H7 (cell line): Measurements from ENCODE around the gene SPTB. TPM values are rescaled to one million over a fixed set of nuclear protein-coding genes. Genes with fewer than 3 reads are reported as not detected.

Source experiments
- DNase-seq: peaks from one replicate; pipeline ENCODE4 v3.0.0; 2012
- H3K27me3 ChIP-seq: 2 replicates; pipeline ENCODE4 v1.6.0; 2011; ENCODE audit warnings: mild to moderate bottlenecking, low read length; ENCODE audit not compliant: control insufficient read depth, insufficient read depth
- H3K36me3 ChIP-seq: replicated peaks from 2 replicates; pipeline ENCODE4 v1.5.1; 2011; ENCODE audit warnings: low read length; ENCODE audit not compliant: control insufficient read depth, insufficient read depth
- H3K4me3 ChIP-seq: 2 replicates; pipeline ENCODE4 v1.5.1; 2011; ENCODE audit warnings: low read depth, mild to moderate bottlenecking, control low read depth, low read length, moderate library complexity; ENCODE audit not compliant: insufficient read depth
- total RNA-seq: library from RNA; depleted of rRNA; stranded (reverse); fragments of >200 nt; shearing (Covaris generic); gene quantifications from 2 replicates; pipeline ENCODE4 v1.2.3, GENCODE V29; 2014

SPTB gene
- total RNA-seq, 1 experiment from 2014 or later, result 0.17 TPM

DNA sequence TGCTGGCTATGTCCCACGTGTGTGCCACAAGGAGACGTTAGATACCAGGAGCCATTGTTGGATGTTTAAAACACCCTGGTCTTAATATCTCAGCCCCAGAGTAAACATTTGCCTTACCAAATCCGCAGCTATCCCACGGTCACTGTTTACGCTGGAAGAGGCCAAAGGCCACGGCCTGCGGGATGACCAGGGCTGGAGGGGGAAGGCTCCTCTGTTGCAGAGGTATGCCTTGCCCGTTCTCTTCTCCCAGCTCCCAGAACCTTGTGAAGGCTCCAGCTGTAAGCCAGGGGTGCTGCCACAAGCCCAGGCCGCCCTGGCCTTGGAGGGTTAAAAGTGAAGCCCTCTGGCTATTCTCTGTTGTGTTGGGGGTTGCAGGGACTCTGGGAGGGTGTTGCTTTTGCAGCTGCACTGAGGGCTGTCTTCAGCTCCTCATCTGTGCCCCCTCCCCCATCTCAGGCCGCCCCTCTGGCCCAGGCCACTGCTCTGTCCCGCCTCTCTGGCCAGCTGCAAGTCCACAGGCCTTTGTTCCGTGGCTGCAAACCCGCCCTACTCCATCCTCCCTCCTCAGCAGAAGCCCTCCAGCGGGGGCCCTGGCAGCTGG is 173.0 kb downstream of the SPTB start:
- peak; percentile 84 for DNase-seq
- H3K27me3 ChIP-seq, result peaks cover 2% of the 10 kb centered on the region; the same call in 1 of the 2 replicates
- H3K4me3 ChIP-seq, result no peak overlapping the region
- H3K36me3 ChIP-seq, result peaks cover 4% of the 10 kb centered on the region

DNA sequence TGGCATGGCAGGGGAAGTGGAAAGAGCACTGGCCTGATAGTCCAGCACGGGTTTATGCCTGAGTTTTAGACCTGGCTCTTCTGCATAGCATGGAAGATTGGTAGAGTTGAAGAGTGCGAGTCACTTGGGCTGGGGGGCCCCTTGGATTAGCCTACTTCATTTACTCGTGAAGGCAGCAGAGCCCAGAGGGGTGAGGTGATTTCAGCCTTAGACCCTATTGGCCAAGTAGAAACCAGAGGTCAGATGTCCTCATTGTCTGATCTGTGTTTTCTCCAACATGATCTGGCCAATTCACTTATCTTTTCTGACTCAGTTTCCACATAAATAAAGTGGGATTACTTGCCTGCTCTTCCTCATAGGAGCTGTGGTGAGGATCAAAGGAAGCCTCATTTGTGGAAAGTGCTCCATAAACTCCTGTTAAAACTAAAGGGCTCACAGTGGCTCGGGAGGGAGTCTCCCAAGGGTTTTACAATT is 173.6 kb downstream of the SPTB start:
- peak; percentile 35 for DNase-seq
- Histone ChIP-seq H3K27me3 (peaks cover 2% of the 10 kb centered on the region; the same call in 1 of the 2 replicates), H3K4me3 (peak overlapping the region; percentile 87; the same call in 1 of the 2 replicates), H3K36me3 (peaks cover 4% of the 10 kb centered on the region)

DNA sequence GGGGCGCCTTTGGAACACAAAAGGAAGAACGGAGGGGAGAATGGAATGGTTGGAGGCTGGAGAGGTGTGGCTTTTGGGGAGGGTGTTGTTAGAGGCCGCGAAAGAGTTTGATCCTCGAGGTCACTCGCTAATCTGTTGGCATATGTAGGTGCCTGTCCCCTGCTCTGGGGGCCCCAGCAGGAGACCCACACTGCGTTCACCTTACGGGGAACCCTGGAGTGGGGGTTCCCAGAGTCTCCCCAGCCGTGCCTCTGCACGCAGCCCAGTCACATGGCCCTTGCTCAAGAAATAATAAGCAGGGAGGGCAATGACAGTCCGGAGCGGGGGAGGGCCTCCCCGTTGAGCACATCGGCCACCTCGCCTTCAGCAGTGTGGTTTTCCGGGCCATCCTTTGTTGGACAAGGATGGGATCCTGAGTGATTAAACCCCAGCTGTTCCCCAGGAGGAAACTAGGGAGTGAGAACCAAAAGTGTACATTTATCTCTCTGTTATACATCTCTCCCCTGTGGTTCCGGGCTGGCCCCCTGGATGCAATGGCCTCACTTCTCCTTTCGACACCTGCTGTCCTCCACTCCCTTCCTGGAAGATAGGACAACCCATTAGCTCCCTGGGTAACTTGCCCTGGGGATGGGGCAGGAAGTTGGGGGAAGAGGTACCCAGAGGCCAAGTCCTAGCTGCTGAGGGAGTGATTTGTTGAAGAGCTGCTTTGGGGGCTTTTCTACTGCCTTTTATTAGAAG is 174.2 kb downstream of the SPTB start:
- peak; percentile 56 for DNase-seq
- Histone ChIP-seq H3K36me3 (peaks cover 4% of the 10 kb centered on the region), H3K27me3 (peaks cover 2% of the 10 kb centered on the region; the same call in 1 of the 2 replicates), H3K4me3 (peak overlapping the region; percentile 87)

DNA sequence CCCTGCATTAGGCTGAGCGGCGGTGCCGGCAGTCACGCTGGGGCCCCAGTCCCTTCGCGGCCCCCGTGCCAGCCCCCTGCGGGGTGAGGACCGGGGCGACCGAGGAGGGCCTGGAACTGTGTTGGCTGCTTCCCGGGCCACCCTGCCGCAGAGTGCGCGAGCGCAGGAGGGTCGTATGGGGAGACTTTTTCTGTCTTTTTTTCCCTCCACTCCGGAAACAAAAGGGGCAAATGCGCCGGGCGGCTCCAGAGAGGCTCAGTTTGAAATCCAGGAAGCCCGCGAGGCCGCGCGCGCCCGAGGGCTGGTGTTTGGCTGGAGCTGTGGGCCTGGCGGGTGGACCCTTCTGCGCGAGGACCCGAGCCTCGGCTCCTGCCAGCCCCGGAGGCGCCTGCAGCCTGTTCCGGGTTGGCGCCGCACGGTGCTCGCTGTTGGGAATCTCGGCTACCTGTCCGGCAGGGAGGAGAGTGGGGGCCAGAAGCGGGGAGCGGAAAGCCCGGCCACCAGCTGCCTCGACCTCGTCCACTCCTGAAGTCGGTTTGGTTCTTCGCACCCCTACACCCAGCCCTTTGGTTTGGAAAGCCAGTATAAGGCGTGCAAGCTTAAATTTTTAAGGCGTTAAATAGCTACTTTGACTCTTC is 174.8 kb downstream of the SPTB start:
- DNase-seq, result peak; percentile 69
- Histone ChIP-seq H3K4me3 (peak overlapping the region; percentile 87), H3K36me3 (peaks cover under 1% of the 10 kb centered on the region), H3K27me3 (peaks cover 2% of the 10 kb centered on the region; the same call in 1 of the 2 replicates)

DNA sequence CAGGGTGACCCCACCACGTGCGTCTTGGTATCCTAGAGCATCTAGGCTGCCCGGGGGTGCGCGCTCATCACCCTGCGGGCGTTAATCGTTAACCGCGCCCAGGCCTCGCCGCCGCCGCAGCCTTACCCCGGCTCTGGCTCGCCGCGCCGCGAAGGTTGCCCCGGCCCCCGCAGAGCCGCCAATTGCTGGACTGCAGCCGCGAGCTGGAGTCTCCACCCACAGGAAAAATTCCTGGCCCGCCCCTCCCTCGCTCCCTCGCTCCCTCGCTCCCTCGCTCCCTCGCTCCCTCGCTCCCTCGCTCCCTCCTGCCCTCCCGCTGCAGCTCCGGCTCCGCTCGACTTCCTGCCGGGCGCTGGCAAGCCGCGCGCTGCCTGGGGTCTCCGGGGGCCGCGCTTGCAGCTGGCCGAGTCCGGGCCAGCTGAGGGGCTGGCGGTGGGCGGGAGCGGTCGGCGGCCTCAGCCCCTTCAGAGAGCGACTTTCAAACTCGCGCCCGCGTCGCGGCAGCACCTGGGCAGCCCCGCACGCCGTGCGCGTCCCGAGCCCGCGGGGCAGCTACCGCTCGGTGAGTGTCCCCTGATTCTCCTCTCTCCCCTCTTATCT is 175.5 kb downstream of the SPTB start, which contains the start of gene PLEKHG3:
TSS of gene PLEKHG3 (plus strand) at position 282 of the 600 bp plus-strand sequence. CDS start 23,208 bp downstream, outside the sequence.
- no peaks in the 10 kb centered on the region for H3K36me3 ChIP-seq
- DNase-seq, result peak; percentile 91
- peaks cover 2% of the 10 kb centered on the region; the same call in 1 of the 2 replicates for H3K27me3 ChIP-seq
- H3K4me3 ChIP-seq, result peak within 1 kb of the TSS; percentile 87

DNA sequence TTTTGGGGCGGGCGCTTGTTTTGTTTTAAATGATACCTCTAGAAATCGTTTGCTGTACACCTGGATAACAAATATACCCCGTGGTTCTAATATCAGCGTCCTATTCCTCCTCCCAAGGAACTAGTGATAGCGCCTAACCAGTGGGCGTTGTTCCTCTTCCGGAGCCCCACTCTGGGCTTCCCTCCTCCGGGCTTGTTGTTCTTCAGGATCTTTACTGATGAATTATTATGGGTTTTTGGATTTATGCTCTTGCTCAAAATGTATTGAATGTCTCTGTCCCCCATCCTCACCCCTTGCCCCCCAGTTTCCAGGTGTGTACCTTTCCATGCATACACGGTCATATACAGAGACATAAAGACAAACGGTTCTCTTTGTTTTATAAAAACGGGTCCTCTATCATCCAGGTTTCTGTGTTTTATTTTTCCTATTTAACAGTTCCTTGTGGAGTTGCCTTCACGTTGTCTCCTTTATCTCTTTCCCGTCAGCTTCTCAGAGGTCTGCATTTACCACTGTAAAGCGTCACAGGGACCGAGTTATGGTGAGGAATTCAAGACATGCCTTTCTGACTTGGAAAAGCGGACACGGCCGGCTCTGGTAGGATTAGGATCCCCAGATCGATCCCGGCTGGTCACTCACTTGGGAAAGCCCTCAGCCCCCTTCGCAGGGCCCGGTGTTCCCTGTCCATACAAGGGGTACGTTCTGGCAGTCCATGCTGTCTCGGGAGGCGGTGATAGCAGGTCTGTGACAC is 176.1 kb downstream of the SPTB start:
- Histone ChIP-seq H3K4me3 (peak overlapping the region; percentile 87), H3K36me3 (no peaks in the 10 kb centered on the region), H3K27me3 (peaks cover 2% of the 10 kb centered on the region; the same call in 1 of the 2 replicates)
- no peak for DNase-seq

DNA sequence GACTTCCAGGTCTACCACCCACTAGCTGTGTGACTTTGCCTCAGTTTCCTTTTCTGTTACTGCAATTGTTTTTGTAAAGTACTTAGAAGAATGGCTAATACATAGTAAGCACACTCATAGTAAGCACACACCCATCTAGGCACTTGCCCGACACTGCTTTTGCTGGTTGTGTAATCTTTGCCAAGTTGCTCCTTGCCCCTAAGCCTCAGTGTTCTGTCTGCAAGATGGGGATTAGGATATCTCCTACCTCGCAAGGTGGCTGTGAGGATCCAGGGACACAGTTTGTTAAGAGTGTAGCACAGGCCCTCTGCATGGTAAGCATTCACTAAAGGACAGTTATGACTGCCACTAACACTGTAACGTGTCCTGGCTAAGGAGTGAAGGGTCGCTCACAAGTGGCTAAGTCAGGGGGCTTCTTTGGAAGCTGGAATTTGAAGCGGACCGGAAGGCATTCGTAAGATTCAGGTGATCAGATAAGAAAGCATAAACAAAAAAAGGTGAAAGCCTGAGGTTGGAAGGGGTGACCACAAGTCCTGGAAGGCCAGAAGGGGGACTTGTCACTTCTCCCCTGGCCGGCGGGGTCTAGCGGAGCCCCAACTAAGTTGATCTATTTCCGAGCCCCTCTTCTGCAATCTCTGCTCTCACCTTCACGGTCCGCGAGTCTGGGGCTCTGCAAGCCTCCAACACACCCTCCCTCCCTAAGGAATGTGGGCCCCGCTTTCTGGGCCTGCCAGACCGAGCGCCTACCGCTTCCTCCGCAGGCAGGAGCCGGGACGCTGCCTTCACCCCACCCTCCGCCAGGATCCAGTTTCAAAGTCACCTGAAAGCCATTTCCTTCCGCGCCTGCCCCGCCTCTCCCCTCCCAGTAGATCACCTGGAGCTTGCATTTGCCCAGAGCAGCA is 177.0 kb downstream of the SPTB start:
- DNase-seq, result peak; percentile 90
- peak overlapping the region; percentile 87 for H3K4me3 ChIP-seq

DNA sequence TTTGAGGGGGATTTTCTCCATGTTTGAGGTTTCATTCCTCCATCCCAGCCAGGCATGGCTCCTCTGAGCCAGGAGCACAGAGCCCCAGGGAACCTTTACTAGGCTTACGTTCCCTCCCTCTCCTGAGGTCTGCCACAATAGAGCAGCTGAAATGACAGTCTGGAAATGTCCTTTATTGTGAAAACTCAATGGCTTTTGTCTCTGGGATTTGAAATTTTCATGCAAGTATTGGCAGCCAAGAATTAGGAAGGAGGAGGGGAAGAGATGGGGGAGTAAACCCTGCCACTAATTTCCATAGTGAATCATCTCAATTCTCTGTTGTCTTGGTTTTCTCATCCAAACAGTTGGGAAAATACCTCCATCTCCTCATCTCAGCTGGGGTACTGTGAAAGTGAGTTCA is 178.0 kb downstream of the SPTB start:
- peaks cover 2% of the 10 kb centered on the region; the same call in 1 of the 2 replicates for H3K27me3 ChIP-seq
- no peak overlapping the region for H3K4me3 ChIP-seq
- peak; percentile 55 for DNase-seq
- no peaks in the 10 kb centered on the region for H3K36me3 ChIP-seq

More for the DNA sequence above, 177.0 kb downstream of the SPTB start:
- Histone ChIP-seq H3K27me3 (peaks cover 2% of the 10 kb centered on the region; the same call in 1 of the 2 replicates), H3K36me3 (no peaks in the 10 kb centered on the region)

DNA sequence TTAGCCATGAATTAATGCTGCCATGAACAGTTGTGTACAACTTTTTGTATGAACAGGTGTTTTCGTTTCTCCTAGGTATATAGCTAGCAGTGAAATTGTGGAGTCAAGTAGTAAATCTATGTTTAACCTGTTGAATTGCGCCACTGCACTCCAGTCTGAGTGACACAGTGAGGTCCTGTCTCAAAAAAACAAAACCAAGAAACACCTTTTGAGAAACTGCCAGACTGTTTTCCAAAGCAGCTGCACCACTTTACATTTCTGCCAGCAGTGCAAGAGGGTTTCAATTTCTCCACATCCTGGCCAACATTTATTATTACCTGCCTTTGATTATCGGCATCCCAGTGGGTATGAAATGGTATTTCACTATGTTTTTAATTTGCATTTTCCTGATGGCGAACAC is 178.8 kb downstream of the SPTB start:
- no peak for DNase-seq
- Histone ChIP-seq H3K27me3 (peaks cover 2% of the 10 kb centered on the region; the same call in 1 of the 2 replicates), H3K36me3 (no peaks in the 10 kb centered on the region), H3K4me3 (no peak overlapping the region)

DNA sequence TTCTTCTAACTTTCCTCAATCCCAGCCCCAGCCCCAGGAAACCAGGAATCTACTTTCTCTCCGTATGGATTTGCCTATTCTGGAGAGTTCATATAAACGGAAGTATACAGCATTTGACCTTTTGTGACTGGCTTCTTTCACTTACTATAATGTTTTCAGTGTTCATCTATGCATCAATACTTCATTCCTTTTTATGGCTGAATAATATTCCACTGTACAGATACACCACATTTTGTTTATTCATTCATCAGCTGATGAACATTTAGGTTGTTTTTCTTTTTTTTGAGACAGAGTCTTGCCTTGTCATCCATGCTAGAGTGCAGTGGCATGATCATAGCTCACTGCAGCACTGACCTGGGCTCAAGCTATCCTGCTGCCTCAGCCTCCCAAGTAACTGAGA is 179.4 kb downstream of the SPTB start:
- Histone ChIP-seq H3K4me3 (no peak overlapping the region), H3K27me3 (no peaks in the 10 kb centered on the region), H3K36me3 (no peaks in the 10 kb centered on the region)
- no peak for DNase-seq

DNA sequence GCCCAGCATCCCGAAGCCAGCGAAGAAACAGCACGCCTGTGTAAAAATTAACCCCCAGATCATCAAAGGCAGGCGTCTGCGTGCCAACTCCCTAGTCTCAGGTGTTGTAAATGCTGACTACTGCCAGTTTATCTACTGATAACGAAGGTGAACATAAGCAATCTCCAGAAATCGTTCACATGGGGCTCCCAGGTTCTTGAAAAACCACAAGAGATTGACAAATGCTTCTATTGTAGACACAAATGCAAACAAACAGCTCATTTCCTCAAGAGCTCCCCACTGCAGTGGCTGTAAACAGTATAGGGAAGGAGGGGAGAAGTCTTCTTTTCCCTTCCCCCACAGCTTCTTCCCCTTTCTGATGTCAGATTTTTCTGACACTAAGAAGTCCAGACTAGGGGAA is 180.8 kb downstream of the SPTB start:
- H3K4me3 ChIP-seq, result no peak overlapping the region
- peak; percentile 33 for DNase-seq

DNA sequence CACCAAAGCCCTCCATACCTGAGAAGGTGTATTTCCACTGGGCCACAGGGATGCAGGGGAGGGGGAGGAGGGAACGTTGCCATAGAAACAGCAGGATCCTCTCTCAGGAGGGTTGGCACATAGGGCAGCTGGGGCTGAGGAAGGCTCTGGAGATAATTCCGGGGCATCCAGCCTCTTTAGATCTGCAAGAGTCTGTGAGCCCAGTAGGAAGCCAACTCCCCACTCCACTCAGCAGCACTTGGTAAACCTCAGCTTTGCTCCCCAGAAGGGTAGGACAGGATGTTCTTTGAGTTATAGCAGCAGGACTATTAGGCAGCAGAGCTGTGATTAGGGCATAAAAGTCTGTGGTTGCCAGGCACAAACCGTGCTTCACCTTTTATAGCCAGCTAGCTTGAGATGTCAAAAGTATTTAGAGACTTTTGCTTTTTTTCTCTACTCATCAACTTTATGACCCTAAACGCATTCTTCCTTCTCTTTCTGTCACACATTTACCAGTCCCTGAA is 183.3 kb downstream of the SPTB start:
- no peaks in the 10 kb centered on the region for H3K27me3 ChIP-seq
- peak; percentile 67 for DNase-seq
- no peaks in the 10 kb centered on the region for H3K36me3 ChIP-seq
- no peak overlapping the region for H3K4me3 ChIP-seq

More for the DNA sequence above, 180.8 kb downstream of the SPTB start:
- Histone ChIP-seq H3K27me3 (no peaks in the 10 kb centered on the region), H3K36me3 (no peaks in the 10 kb centered on the region)
